Activated naive CD4-positive, alpha-beta T cell treated with anti-CD3 and anti-CD28 coated beads, Interleukin-2, amount 10 ng/mL, durations not matched to agents 7 days and 5 days (primary cell): Measurements from ENCODE around the gene GXYLT2.

ENCODE experiments used
- CTCF ChIA-PET: fragments of 350-600 bp; sonication (Branson Sonifier 250); formaldehyde crosslinking; loops from one replicate; lab custom pipeline; 2021; ENCODE audit warnings: antibody characterized with exemption; lab: Charles Lee
- DNase-seq: peaks from one replicate; pipeline ENCODE4 v3.0.0-alpha.2; 2020
- H3K27ac Mint-ChIP-seq: one replicate; pipeline ENCODE4 v1.8.0; 2021; ENCODE audit warnings: mild to moderate bottlenecking, moderate library complexity, mixed read lengths
- H3K27me3 Mint-ChIP-seq: one replicate; pipeline ENCODE4 v1.8.0; 2021; ENCODE audit warnings: mild to moderate bottlenecking, mixed read lengths
- H3K36me3 Mint-ChIP-seq: one replicate; pipeline ENCODE4 v1.8.0; 2021; ENCODE audit warnings: mixed read lengths
- H3K4me1 Mint-ChIP-seq: one replicate; pipeline ENCODE4 v1.8.0; 2021; ENCODE audit warnings: mixed read lengths
- H3K4me3 Mint-ChIP-seq: one replicate; pipeline ENCODE4 v1.8.0; 2021; ENCODE audit warnings: mild to moderate bottlenecking, moderate library complexity, mixed read lengths
- H3K9me3 Mint-ChIP-seq: one replicate; pipeline ENCODE4 v1.8.0; 2021; ENCODE audit warnings: mixed read lengths

GXYLT2 gene

DNA sequence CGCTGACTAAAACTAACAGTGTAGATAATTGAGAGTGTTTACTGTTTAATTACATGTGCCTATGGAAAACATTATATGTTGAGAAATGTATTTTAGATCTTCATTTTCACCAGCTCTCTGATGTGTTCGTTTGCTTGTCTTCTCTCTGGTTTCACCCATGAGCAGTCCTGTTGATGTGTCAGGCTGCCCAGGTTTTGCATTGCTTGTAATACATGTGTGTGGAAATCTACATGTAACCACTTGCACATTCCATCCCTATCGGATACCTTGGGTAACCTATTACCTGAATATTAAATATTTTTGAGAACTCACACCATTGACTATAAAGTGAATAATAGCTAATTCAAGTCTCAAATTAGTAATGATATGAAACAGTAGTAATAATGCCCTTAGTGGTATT lies 121.9 kb downstream of the GXYLT2 start:
- peaks cover 54% of the 10 kb centered on the region for H3K36me3 Mint-ChIP-seq
- H3K27me3 Mint-ChIP-seq: no peaks in the 10 kb centered on the region
- no peaks in the 10 kb centered on the region for H3K9me3 Mint-ChIP-seq
- no peak overlapping the region for H3K27ac Mint-ChIP-seq
- no peak for DNase-seq
- peaks cover 32% of the 10 kb centered on the region for H3K4me1 Mint-ChIP-seq
- H3K4me3 Mint-ChIP-seq: no peak overlapping the region
- CTCF ChIA-PET: interaction anchor here (2.4 kb wide), 1 partner anchor 10 kb away, joined by 6 read pairs; no protein-coding TSS in a partner anchor

- Mint-ChIP-seq H3K4me3 (no peak overlapping the region), H3K27me3 (no peaks in the 10 kb centered on the region), H3K9me3 (no peaks in the 10 kb centered on the region), H3K4me1 (peaks cover 32% of the 10 kb centered on the region), H3K36me3 (peaks cover 52% of the 10 kb centered on the region), H3K27ac (no peak overlapping the region)
- CTCF ChIA-PET: interaction anchor here (2.4 kb wide), 1 partner anchor 10 kb away, joined by 6 read pairs; no protein-coding TSS in a partner anchor
- no peak for DNase-seq
These were observed 122.3 kb downstream of the GXYLT2 start for GRCh38 chr3:73010158-73010557.

DNA sequence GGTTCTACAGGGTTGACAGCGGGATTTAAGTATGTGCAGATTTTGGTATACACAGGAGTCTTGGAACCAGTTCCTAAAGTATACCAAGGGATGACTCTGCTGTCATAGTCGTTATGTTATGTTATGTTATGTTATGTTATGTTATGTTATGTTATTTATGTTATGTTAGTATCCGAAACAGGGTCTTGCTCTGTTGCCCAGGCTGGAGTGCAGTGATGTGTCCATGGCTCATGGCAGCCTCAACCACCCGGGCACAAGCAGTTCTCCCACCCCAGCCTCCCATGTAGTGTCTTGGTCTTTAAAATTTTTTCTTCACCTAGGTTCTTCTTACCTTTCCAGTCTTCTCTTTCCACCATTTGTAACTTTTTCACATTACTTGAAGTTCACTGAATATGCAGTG lies 130.5 kb downstream of the GXYLT2 start:
- Mint-ChIP-seq H3K27me3 (no peaks in the 10 kb centered on the region), H3K36me3 (peaks cover 20% of the 10 kb centered on the region), H3K4me3 (no peak overlapping the region), H3K4me1 (peaks cover 18% of the 10 kb centered on the region), H3K27ac (no peak overlapping the region), H3K9me3 (no peaks in the 10 kb centered on the region)
- no peak for DNase-seq
- CTCF ChIA-PET: no interaction called here

- H3K27ac Mint-ChIP-seq: no peak overlapping the region
- peaks cover 20% of the 10 kb centered on the region for H3K36me3 Mint-ChIP-seq
- no peak overlapping the region for H3K4me3 Mint-ChIP-seq
These were observed 131.1 kb downstream of the GXYLT2 start for GRCh38 chr3:73018790-73019441.

GRCh38 chr3:73021301-73021835 lies 133.5 kb downstream of the GXYLT2 start:
- Mint-ChIP-seq H3K9me3 (no peaks in the 10 kb centered on the region), H3K36me3 (peaks cover 10% of the 10 kb centered on the region), H3K27ac (no peak overlapping the region), H3K4me1 (peaks cover 23% of the 10 kb centered on the region), H3K4me3 (no peak overlapping the region), H3K27me3 (no peaks in the 10 kb centered on the region)
- no peak for DNase-seq
- CTCF ChIA-PET: no interaction called here

More at GRCh38 chr3:73018790-73019441, 131.1 kb downstream of the GXYLT2 start:
- H3K9me3 Mint-ChIP-seq: no peaks in the 10 kb centered on the region
- DNase-seq: no peak
- peaks cover 18% of the 10 kb centered on the region for H3K4me1 Mint-ChIP-seq
- CTCF ChIA-PET: interaction anchor here (1.5 kb wide), 1 partner anchor 38 kb away, joined by 5 read pairs; no protein-coding TSS in a partner anchor
- H3K27me3 Mint-ChIP-seq: no peaks in the 10 kb centered on the region

DNA sequence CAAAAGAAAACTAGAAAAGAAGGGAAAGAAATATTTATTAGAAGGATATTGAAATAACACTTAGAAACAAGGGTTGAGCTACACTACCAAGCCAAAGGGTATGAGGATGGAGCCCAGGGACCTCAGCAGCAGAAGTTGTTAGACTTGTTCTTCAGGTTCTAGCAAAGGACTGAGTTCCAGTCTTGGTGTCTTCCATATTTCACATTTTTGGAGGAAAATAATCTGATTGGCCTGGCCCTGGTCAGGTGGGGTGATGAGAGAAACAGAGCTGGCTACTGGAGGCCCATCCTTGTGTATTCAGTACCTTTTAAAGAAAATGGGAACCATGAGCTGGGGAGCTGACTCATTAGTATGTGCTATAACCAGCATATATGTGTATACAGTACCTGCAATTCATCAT lies 137.0 kb downstream of the GXYLT2 start:
- Mint-ChIP-seq H3K9me3 (no peaks in the 10 kb centered on the region), H3K4me3 (no peak overlapping the region), H3K36me3 (peaks cover 15% of the 10 kb centered on the region), H3K27me3 (no peaks in the 10 kb centered on the region), H3K27ac (no peak overlapping the region), H3K4me1 (peaks cover 29% of the 10 kb centered on the region)
- CTCF ChIA-PET: interaction anchor here (1.0 to 1.3 kb wide), 2 partner anchors 32 to 174 kb away, joined by 3 read pairs; no protein-coding TSS in a partner anchor
- no peak for DNase-seq

- H3K27ac Mint-ChIP-seq: no peak overlapping the region
These were observed 138.4 kb downstream of the GXYLT2 start for GRCh38 chr3:73026111-73026759.

More at GRCh38 chr3:73026111-73026759, 138.4 kb downstream of the GXYLT2 start:
- H3K9me3 Mint-ChIP-seq: no peaks in the 10 kb centered on the region
- no peaks in the 10 kb centered on the region for H3K27me3 Mint-ChIP-seq
- peaks cover 22% of the 10 kb centered on the region for H3K36me3 Mint-ChIP-seq
- DNase-seq: no peak
- H3K4me3 Mint-ChIP-seq: no peak overlapping the region
- peaks cover 24% of the 10 kb centered on the region for H3K4me1 Mint-ChIP-seq
- CTCF ChIA-PET: interaction anchor here (0.9 to 1.3 kb wide), 2 partner anchors 86 to 175 kb away, joined by 3 to 4 read pairs; no protein-coding TSS in a partner anchor
